ENCODE results near the gene MLEC. TPM values are rescaled to one million over a fixed set of nuclear protein-coding genes. Genes with fewer than 3 reads are reported as not detected.

Gene MLEC
- total and polyA plus RNA-seq, 2 of the 13 experiments (the other 11 are each of a cell fraction or from before 2014, with no cell fraction given), result 49.8 to 156 TPM

- TF ChIP-seq ZBTB44 (CRISPR knock-in tag; IDR thresholded peaks at IDR 0.05) (no peak), ZBTB37 (CRISPR knock-in tag; IDR thresholded peaks at IDR 0.05) (no peak), ZNF251 (CRISPR knock-in tag; IDR thresholded peaks at IDR 0.05) (no peak), ZSCAN12 (CRISPR knock-in tag; IDR thresholded peaks at IDR 0.05) (no peak), SMYD3 (CRISPR knock-in tag; IDR thresholded peaks at IDR 0.05) (no peak), KLF9 (CRISPR knock-in tag; IDR thresholded peaks at IDR 0.05; ENCODE audit: low read depth) (peak; percentile 89; the same call in 1 of the 2 replicates), ZNF124 (CRISPR knock-in tag; IDR thresholded peaks at IDR 0.05) (no peak), NBN (conservative IDR thresholded peaks at IDR 0.05) (no peak), JUNB (CRISPR knock-in tag; IDR thresholded peaks at IDR 0.05; ENCODE audit: borderline replicate concordance) (no peak), ZNF768 (CRISPR knock-in tag; IDR thresholded peaks at IDR 0.05) (peak; percentile 52; the same call in 1 of the 2 replicates), NFYC (CRISPR knock-in tag; IDR thresholded peaks at IDR 0.05) (peak; percentile 84), ZNF790 (CRISPR knock-in tag; IDR thresholded peaks at IDR 0.05; ENCODE audit: borderline replicate concordance) (no peak), BCL3 (CRISPR knock-in tag; IDR thresholded peaks at IDR 0.05) (no peak), SATB2 (CRISPR knock-in tag; IDR thresholded peaks at IDR 0.05) (no peak), ZNF142 (CRISPR knock-in tag; IDR thresholded peaks at IDR 0.05) (no peak), ZMAT3 (CRISPR knock-in tag; conservative IDR thresholded peaks at IDR 0.05) (no peak), ZNF20 (CRISPR knock-in tag; IDR thresholded peaks at IDR 0.05) (no peak), ZNF138 (CRISPR knock-in tag; IDR thresholded peaks at IDR 0.05; ENCODE audit: low read depth) (no peak), SRY (CRISPR knock-in tag; IDR thresholded peaks at IDR 0.05) (0 out of 2 replicates have a peak, but pooled peaks have one; percentile 11), MTERF4 (CRISPR knock-in tag; IDR thresholded peaks at IDR 0.05) (0 out of 2 replicates have a peak, but pooled peaks have one; percentile 22), TEAD2 (CRISPR knock-in tag; IDR thresholded peaks at IDR 0.05) (no peak)
Measured at GRCh38 chr12:120686151-120686689, 729 bp upstream of the MLEC start (continued).
